DND-41 (cell line): ENCODE results near the gene MGAT5.

Experiments used
- ATAC-seq: fragments of 200-7000 bp; cut with Tn5 transposase; 3 replicates; pipeline ENCODE4 v1.9.1; 2021; ENCODE audit warnings: low read depth; ENCODE audit not compliant: insufficient read depth
- DNase-seq: peaks from one replicate; pipeline ENCODE4 v3.0.0-alpha.2; 2020
- H2AFZ ChIP-seq: 2 replicates; pipeline ENCODE4 v1.6.0; 2012; ENCODE audit warnings: low read depth, low read length
- H3K27ac ChIP-seq: 2 replicates; pipeline ENCODE4 v1.5.1; 2012; ENCODE audit warnings: low read length, inconsistent platforms
- H3K27me3 ChIP-seq: fragments of 200-600 bp; sonication (generic); 2 replicates; pipeline ENCODE4 v1.6.0; 2012; ENCODE audit warnings: low read length, mild to moderate bottlenecking, inconsistent platforms; ENCODE audit not compliant: insufficient read depth, poor library complexity
- H3K36me3 ChIP-seq: 2 replicates; pipeline ENCODE4 v1.5.1; 2012; ENCODE audit warnings: low read length, inconsistent platforms; ENCODE audit not compliant: insufficient read depth
- H3K4me1 ChIP-seq: 2 replicates; pipeline ENCODE4 v1.5.1; 2012; ENCODE audit warnings: mild to moderate bottlenecking, low read length; ENCODE audit not compliant: insufficient read depth
- H3K4me2 ChIP-seq: 2 replicates; pipeline ENCODE4 v1.6.0; 2012; ENCODE audit warnings: mild to moderate bottlenecking, moderate library complexity, low read length, inconsistent platforms; ENCODE audit not compliant: insufficient read depth
- H3K4me3 ChIP-seq, 2 experiments: fragments of 200-600 bp in 1 of 2; shearing (Covaris generic) in 1 of 2; 2 replicates each; pipeline ENCODE4 v1.5.1; 2012 to 2016; ENCODE audit warnings: inconsistent platforms in 2 of 2, low read length in 2 of 2, mild to moderate bottlenecking in 2 of 2, low read depth in 1 of 2, moderate library complexity in 1 of 2
- H3K79me2 ChIP-seq: 2 replicates; pipeline ENCODE4 v1.6.0; 2012; ENCODE audit warnings: low read length, inconsistent platforms; ENCODE audit not compliant: insufficient read depth
- H3K9ac ChIP-seq: 2 replicates; pipeline ENCODE4 v1.6.0; 2012; ENCODE audit warnings: low read depth, mild to moderate bottlenecking, inconsistent platforms, low read length, moderate library complexity
- H3K9me3 ChIP-seq: 2 replicates; pipeline ENCODE4 v1.5.1; 2012; ENCODE audit warnings: low read length, moderate library complexity, mild to moderate bottlenecking, inconsistent platforms; ENCODE audit not compliant: insufficient read depth, severe bottlenecking
- H4K20me1 ChIP-seq: 2 replicates; pipeline ENCODE4 v1.6.0; 2012; ENCODE audit warnings: low read length; ENCODE audit not compliant: insufficient read depth
- EZH2 ChIP-seq: IDR thresholded peaks from 3 replicates; pipeline ENCODE4 v1.6.1; 2012; ENCODE audit warnings: borderline replicate concordance, low read depth, mild to moderate bottlenecking, moderate library complexity, low read length, inconsistent platforms; ENCODE audit not compliant: severe bottlenecking
- TF ChIP-seq, protein P1 (sequence below): IDR thresholded peaks from 2 replicates; pipeline ENCODE4 v1.5.1; 2012; ENCODE audit warnings: borderline replicate concordance, low read length, moderate library complexity, mild to moderate bottlenecking; ENCODE audit not compliant: poor library complexity, severe bottlenecking; ENCODE audit errors: extremely low read depth

MGAT5 gene

GRCh38 chr2:134327367-134327766, 73.5 kb downstream of the MGAT5 start:
- Histone ChIP-seq H3K36me3 (peaks cover 36% of the 10 kb centered on the region; the same call in 1 of the 2 replicates), H3K27ac (no peak overlapping the region), H3K79me2 (no peaks in the 10 kb centered on the region), H3K27me3 (no peaks in the 10 kb centered on the region), H3K9me3 (peaks cover 8% of the 10 kb centered on the region), H3K9ac (no peak overlapping the region), H3K4me2 (no peak overlapping the region), H3K4me1 (peaks cover 8% of the 10 kb centered on the region), H4K20me1 (no peaks in the 10 kb centered on the region), H2AFZ (no peak overlapping the region), H3K4me3 (no peak overlapping the region)
- DNase-seq = no peak
- no peak for ATAC-seq
- TF ChIP-seq, protein P1, sequence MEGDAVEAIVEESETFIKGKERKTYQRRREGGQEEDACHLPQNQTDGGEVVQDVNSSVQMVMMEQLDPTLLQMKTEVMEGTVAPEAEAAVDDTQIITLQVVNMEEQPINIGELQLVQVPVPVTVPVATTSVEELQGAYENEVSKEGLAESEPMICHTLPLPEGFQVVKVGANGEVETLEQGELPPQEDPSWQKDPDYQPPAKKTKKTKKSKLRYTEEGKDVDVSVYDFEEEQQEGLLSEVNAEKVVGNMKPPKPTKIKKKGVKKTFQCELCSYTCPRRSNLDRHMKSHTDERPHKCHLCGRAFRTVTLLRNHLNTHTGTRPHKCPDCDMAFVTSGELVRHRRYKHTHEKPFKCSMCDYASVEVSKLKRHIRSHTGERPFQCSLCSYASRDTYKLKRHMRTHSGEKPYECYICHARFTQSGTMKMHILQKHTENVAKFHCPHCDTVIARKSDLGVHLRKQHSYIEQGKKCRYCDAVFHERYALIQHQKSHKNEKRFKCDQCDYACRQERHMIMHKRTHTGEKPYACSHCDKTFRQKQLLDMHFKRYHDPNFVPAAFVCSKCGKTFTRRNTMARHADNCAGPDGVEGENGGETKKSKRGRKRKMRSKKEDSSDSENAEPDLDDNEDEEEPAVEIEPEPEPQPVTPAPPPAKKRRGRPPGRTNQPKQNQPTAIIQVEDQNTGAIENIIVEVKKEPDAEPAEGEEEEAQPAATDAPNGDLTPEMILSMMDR = no peak
- no peak for TF ChIP-seq EZH2

DNA sequence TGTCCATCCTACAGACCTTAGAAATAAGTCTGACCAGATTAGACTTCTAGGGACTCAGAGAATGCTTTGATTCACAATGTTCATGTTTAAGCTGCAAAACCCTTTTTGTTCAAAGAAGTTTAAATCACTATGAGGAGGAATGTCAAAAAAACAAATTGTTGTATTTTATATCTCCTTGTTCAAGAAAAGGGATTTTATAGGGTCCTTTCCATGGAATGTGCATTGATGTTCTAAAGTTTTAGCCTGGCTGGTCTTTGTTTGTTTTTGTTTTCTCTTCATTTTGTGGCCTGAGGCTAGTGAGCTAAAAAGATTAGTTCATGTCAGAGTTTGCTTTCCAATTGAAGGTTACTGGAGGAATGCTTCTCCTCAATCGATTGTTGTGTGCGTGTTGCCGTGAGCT, 77.2 kb downstream of the MGAT5 start:
- no peaks in the 10 kb centered on the region for H3K27me3 ChIP-seq
- TF ChIP-seq EZH2 = no peak
- TF ChIP-seq, protein P1 = no peak
- H3K9ac ChIP-seq = no peak overlapping the region
- H3K36me3 ChIP-seq = peaks cover 28% of the 10 kb centered on the region; the same call in 1 of the 2 replicates
- ATAC-seq (no peak), DNase-seq (no peak)
- no peaks in the 10 kb centered on the region; the same call in 1 of the 2 replicates for H4K20me1 ChIP-seq
- peaks cover 8% of the 10 kb centered on the region for H3K9me3 ChIP-seq
- no peak overlapping the region for H2AFZ ChIP-seq
- H3K4me3 ChIP-seq = no peak overlapping the region
- no peak overlapping the region for H3K27ac ChIP-seq
- H3K4me1 ChIP-seq = no peaks in the 10 kb centered on the region
- H3K4me2 ChIP-seq = no peak overlapping the region
- no peaks in the 10 kb centered on the region for H3K79me2 ChIP-seq

DNA sequence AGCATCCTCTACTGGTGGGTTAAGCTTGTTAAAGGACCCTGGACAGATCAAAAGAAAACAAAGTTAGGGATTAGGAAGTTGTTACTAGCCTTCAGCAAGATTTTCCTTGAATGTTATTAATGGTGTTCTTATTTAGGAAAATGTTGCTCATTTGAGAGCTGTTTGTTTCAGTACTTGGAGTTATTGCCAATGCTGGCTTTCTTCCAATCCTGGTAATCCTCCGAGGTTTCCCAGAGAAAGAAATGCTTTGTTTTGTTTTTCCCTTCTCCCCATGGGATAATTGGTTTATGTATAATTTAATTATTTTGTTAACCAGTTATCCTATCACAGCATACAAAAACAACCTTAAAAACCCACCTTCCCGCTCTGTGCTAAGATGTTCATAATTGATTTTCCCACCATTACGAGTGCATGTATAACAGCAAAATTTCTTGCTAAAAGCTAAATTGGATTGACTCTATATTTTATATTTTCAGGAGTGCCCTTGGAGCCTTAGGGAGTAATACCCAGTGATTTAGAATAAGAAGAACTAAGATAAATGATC, 79.8 kb downstream of the MGAT5 start:
- no peak overlapping the region for H3K4me2 ChIP-seq

More for the DNA sequence above, 79.8 kb downstream of the MGAT5 start:
- peaks cover 38% of the 10 kb centered on the region; the same call in 1 of the 2 replicates for H3K36me3 ChIP-seq
- ATAC-seq (no peak), DNase-seq (no peak)
- TF ChIP-seq, protein P1 = no peak
- TF ChIP-seq EZH2 = no peak
- no peaks in the 10 kb centered on the region for H3K79me2 ChIP-seq
- no peak overlapping the region for H2AFZ ChIP-seq
- H3K9me3 ChIP-seq = peaks cover 6% of the 10 kb centered on the region
- H3K27ac ChIP-seq = no peak overlapping the region
- no peak overlapping the region for H3K9ac ChIP-seq
- no peaks in the 10 kb centered on the region for H3K27me3 ChIP-seq
- H3K4me1 ChIP-seq = no peaks in the 10 kb centered on the region
- H3K4me3 ChIP-seq = no peak overlapping the region
- no peaks in the 10 kb centered on the region; the same call in 1 of the 2 replicates for H4K20me1 ChIP-seq
